Renal cortex interstitium (tissue), 11 donors: Measurements from ENCODE around the gene PLXDC2. TPM values are rescaled to one million over a fixed set of nuclear protein-coding genes. Genes with fewer than 3 reads are reported as not detected.

Experiments used
- DNase-seq, 11 donors: peaks; one replicate each; pipeline ENCODE4 v3.0.0-alpha.2; 2013; ENCODE audit warnings: low read depth in 9 of 11, low spot score in 4 of 11; ENCODE audit errors: extremely low read depth in 1 of 11
- polyA plus RNA-seq, 3 donors: library from polyadenylated mRNA; unstranded; fragments of 120-200 nt; gene quantifications; one replicate each; pipeline ENCODE4 v1.2.1, GENCODE V29; 2013; ENCODE audit not compliant: insufficient read length in 3 of 3

Gene PLXDC2
- polyA plus RNA-seq, 3 donors = 32.2 to 42.6 (median 33.2) TPM

DNA sequence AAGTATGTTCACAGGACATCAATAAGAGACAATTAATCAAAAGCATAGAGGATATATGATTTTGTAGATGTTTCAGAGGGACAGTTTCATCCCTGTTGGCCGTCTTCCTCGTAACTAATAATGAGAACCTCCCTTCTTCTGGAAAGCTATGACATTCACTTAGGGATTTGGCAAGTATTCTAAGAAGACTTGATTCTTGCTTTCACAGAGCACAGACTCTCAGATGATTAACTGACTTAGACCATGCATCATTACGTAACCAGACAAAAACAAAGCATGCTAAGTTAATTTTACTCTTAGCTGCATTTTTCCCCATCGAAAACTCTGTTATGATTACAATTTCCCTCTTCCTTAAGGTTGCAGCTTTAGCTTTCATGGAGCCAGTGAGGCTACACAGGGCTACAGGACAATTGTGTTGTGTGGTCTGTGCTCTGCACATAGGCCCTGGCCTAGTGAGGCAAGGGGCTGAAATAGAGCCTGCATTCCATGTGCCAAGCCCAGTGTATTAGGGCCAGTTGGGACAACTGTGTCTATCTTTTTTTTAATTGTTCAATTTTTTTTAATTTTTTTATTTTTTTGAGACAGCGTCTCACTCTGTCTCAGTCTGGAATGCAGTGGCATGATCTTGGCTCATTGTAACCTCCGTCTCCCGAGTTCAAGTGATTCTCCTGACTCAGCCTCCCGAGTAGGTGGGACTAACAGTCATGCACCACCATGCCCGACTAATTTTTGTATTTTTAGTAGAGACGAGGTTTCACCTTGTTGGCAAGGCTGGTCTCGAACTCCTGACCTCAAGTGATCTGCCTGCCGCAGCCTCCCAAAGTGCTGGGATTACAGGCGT, 105.3 kb downstream of the PLXDC2 start:
- peak in 3 of 11 donors; percentile 11 to 40 (median 33) for DNase-seq

DNA sequence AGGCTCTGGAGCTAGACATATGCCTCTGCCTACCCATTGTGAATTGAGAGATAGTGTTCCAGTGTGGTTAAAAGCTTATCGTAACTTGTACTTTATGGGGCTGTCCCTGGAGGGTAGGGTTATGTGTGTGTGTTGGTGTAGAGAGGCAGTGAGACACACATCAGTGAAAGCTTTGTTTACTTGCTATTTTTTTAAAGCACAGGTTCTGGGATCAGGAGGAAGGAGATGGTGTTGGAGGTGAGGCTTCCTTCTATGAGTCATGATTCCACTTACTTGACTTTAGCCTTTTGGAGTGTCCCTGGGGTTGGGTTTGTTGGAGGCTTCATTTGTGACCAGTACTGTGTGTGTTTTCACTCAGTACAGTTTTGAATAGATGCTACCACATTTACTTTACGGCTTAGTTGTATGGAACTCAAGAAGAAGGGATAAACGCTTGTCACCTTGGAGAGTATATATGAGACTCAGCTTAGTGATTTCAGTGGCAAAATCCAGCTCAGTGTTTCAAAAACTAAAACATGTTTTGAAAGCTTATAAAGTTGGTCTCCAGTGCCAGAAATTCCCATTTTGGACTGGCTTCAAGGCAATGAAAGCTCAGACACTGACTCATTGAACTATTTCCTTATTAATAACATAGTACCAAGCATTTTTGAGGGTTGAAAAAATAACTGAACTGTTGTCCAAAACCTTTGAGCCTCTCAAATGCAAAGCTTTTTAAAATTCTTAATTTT, 106.2 kb downstream of the PLXDC2 start:
- no peak for DNase-seq

DNA sequence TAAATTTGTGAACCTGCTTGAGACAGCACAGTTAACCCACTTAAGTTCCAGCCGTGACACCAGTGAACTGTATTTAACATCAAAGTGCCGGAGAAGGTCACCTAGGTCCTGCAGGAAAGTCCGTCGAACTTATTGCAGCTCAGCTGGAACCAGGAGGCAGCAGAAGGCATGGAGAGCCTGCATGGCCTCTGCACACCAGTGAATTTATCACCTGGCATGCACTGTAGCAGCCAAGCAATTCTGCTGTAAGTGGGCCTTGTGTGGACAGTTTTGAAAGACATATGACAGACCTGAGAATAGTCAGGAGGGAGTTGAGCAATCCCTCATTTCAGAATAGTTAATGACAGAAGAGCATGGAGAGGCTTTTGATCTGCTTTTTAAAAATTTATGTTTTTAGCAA, 108.8 kb downstream of the PLXDC2 start:
- no peak for DNase-seq

DNA sequence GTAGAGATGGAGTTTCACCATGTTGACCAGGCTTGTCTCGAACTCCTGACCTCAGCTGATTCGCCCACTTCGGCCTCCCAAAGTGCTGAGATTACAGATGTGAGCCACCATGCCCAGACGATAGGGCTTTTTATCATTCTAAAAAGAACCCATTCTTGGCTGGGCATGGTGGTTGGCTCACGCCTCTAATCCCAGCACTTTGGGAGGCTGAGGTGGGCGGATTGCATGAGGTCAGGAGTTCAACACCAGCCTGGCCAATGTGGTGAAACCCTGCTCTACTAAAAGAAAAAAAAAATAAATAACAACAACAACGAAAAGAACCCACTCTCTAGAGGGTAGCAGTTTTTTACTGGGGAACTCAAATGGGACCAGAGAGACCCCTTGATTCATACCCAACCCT, 112.7 kb downstream of the PLXDC2 start:
- no peak for DNase-seq

DNA sequence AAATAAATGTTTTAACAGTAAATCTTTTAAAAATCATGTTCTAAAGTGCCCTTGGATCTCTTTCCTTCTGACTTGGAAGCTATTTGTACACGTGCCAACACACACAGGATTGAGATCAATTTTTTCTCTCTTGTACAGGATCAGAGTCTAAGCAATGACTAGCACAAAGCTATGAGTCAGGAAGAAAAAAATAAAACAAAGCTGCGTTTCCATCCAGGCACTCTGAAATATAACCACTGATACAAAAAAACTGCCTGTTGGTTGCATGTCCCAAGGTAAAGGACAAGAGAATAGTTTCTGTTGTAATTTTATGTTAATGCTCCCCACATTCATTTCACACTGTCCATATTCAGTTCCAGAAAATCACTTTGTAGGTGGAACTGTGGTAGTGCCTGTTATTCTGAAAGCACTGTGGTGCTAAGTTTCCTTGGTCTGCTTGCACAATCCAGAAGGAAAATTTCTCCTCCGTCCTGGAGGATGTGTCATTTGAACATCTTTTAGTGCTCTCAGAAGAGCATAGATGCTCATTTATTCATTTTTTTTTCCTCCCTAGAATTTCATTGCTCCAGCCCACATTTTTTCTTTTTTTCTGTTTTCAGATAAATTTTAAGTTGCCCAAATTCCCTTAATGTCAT, 113.4 kb downstream of the PLXDC2 start:
- no peak for DNase-seq

DNA sequence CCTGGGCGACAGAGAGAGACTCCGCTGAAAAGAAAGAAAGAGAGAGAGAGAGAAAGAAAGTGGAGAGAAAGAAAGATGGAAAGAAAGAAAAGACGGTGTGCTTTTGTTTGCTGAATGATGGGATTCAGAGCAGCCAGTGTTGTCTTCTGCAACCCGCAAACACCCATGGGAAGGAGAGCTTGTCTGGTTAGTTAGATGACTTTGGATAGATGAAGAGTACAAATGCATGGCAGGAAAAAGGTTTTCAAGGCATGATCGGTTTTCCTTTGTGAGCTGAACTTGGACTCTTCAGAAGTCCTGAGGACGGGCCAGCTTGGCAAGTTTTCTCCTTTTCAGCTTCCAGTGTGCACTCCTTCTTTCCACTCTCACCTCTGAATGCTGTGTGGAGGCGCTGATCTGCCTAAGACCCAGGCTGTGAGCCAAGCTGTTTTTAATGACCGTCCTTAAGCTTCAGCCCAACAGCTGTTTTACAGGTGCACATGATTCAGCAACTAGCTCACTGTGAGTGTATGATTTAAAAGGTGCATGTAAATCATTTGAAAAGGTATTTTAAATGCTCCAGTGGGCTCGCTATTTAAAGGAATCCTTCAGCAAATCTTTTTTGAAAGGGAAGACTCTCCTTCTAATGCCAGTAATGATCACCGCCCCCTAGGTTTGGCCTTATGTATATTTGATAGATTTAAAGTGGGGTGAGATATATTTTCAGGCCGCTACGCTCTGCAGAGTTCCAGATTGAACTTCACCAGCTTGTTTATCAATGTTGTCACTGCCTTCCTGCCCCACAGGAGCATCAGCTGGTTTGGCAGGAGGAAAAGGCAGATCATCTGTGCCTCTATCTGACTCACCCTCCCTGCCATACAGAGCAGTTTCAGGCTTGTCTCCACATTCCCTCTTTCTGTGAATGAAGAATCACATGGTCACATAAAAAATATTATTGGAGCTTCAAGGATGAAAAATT, 115.0 kb downstream of the PLXDC2 start:
- peak in 8 of 11 donors; percentile 29 to 68 (median 56) for DNase-seq

- DNase-seq = no peak
Measured at GRCh38 chr10:19931894-19932590, 115.8 kb downstream of the PLXDC2 start.

GRCh38 chr10:19932806-19933371, 116.7 kb downstream of the PLXDC2 start:
- no peak for DNase-seq

GRCh38 chr10:19933772-19934171, 117.5 kb downstream of the PLXDC2 start:
- no peak for DNase-seq

- DNase-seq = no peak
Measured at GRCh38 chr10:19935176-19935575, 118.9 kb downstream of the PLXDC2 start.

DNA sequence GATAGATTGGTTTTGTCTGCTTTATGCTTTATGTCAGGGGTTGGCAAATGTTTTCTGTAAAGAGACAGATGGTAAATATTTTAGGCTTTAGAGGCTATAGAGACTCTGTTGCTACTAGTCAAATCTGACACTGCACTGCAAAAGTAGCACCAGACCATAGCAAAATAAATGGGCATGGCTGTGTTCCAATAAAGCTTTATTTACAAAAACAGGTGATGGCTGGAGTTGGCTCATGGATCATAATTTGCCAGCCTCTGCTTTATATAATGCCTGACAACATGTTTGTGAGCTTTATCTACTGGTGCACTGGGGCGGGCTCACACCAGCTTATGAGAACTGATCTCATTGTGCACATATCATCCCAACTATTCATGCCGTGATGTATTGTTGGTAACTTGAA, 120.1 kb downstream of the PLXDC2 start:
- no peak for DNase-seq

DNA sequence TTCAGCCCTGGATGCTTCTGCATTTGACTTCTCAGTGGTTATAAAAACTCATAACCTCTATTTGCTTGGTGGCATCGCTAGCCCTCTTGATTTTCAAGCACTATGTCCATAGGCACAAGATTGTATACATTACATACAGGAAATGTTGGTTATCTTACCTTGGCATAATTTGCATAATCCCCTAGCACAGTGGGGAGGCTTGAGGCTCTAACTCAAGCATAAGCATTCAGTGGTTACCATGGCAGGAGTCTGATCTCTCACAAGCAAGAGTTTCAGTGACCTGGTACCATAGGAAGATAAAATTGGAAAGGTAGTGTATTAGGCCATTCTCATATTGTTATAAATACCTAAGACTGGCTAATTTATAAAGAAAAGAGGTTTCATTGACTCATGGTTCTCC, 121.8 kb downstream of the PLXDC2 start:
- DNase-seq = no peak

DNA sequence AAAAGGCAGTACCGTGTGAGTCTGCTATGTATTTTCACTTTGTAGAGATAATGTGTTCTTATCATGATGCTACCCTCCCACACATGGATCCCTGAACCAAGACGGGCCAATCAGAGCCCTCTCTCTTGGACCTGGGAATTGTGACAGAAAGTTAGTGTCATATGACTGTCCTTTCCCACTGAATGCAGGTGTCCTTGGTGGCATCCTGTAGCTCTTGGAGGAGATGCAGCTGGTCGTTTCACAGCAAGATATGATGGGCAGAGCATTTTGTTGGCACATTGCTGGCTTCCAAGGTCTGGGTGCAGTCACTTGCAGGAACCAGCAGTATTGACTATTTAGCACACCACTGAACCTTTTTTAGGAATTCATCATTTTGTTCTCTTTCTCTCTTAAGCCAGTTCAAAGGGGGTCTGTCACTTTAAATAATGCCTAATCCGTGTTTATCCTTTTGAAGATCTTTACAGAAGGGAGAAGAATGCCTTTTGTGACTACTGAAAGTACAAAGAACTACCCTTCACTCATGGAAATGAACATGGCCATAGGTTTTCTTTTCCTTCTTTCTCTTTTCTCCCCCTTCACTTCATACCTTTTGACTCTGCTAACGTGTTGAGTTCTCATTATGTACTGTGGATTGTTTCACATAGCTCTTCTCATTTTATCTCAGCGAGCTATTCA, 125.1 kb downstream of the PLXDC2 start:
- DNase-seq = no peak

GRCh38 chr10:19944911-19945663, 128.9 kb downstream of the PLXDC2 start:
- DNase-seq = no peak

DNA sequence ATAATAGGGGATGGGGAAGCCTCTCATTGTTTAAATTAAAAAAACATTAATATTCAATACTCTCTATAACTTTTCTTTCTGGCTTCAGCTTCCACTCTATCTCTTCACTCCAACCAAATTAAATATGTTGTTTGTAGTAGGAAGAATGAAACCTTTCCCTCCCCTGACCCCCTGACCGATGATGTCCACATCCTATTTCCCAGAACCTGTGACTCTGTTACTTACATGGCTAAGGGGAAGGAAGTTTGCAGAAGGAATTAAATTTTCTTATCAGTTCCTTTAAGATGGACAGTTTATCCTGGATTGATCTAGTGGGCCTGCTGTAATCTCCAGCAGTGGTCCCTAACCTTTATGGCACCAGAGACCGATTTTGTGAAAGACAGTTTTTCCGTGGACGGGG, 130.0 kb downstream of the PLXDC2 start:
- DNase-seq = no peak

DNA sequence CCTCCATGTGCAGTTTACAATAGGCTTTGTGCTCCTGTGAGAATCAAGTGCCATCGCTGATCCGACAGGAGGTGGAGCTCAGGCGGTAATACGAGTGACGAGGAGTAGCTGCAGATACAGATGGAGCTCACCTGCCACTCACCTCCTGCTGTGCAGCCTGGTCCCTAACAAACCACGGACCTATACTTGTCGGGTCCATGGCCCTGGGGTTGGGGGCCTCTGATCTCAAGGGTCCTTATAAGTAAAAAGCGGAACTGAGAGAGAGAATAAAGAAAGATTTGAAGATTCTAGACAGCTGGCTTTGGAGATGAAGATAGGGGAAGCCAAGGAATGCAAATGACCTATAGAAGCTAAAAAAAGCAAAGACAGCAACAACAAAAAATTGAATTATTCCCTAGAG, 130.6 kb downstream of the PLXDC2 start:
- DNase-seq = no peak

DNA sequence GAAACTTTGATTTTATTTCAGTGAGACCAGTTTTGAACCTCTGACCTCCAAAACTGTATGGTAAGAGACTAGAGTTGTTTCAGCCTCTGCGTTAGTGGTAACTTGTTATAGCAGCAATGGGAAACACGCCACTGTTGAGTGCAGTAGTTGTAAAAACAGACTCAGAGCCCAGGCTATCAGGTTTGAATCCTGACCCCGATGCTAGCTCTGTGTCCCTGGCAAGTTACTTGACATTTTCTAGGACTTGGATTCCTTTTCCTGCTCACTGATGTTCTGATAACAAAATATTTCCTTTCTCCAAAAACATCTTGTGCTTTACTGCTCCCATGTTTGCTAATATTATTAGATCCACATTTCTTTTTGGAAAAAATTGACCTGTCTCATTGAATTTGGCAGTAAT, 131.0 kb downstream of the PLXDC2 start:
- DNase-seq = no peak
